ENCODE data around the gene HMCN2. TPM values are rescaled to one million over a fixed set of nuclear protein-coding genes. Genes with fewer than 3 reads are reported as not detected.
A peak's percentile ranks its signal among the peaks of the same experiment; 100 is the strongest.

HMCN2 gene
- total RNA-seq, 1 donor from 2014 or later, result 9.3 TPM

DNA sequence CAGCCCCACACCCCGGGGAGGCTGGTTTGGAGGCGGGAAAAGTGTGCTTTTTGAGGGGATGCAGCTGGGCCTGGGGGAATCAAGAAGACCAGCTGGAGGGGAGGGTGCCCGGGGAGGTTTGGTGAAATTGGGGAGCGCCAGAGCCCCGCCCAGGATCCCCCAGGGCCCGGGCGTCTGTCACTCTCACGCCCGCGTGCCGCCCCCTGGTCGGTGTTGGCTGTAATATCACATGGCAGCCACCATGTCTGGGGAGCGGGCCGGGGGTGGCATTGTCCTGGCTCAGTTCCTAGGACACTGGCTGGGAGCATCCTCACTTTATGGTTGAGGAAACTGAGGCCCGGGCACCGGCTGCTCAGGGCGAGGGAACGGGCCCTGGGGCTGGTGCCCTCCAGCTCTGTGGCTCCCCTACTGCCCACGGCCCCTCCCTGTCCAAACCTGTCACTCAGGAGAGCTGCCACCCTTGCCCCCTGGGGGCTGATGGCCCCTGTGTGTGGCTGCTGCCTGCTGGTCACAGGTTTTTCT is 206.7 kb downstream of the HMCN2 start:
- Mint-ChIP-seq H3K4me1 (ENCODE audit: low read depth, unreplicated experiment) (peaks cover 33% of the 10 kb centered on the region), H3K4me3 (ENCODE audit: unreplicated experiment) (no peak overlapping the region), H3K27me3 (ENCODE audit: unreplicated experiment) (peaks cover 8% of the 10 kb centered on the region), H3K36me3 (ENCODE audit: unreplicated experiment) (no peaks in the 10 kb centered on the region), H3K9me3 (ENCODE audit: unreplicated experiment) (peaks cover 9% of the 10 kb centered on the region), H3K27ac (ENCODE audit: unreplicated experiment) (peak overlapping the region; percentile 59)
- TF ChIP-seq, protein P1, sequence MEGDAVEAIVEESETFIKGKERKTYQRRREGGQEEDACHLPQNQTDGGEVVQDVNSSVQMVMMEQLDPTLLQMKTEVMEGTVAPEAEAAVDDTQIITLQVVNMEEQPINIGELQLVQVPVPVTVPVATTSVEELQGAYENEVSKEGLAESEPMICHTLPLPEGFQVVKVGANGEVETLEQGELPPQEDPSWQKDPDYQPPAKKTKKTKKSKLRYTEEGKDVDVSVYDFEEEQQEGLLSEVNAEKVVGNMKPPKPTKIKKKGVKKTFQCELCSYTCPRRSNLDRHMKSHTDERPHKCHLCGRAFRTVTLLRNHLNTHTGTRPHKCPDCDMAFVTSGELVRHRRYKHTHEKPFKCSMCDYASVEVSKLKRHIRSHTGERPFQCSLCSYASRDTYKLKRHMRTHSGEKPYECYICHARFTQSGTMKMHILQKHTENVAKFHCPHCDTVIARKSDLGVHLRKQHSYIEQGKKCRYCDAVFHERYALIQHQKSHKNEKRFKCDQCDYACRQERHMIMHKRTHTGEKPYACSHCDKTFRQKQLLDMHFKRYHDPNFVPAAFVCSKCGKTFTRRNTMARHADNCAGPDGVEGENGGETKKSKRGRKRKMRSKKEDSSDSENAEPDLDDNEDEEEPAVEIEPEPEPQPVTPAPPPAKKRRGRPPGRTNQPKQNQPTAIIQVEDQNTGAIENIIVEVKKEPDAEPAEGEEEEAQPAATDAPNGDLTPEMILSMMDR (IDR thresholded peaks at IDR 0.05; ENCODE audit: partially characterized antibody, unreplicated experiment), result no peak
- no peak for DNase-seq

- Mint-ChIP-seq H3K9me3 (ENCODE audit: unreplicated experiment) (peaks cover 5% of the 10 kb centered on the region), H3K27ac (ENCODE audit: unreplicated experiment) (no peak overlapping the region), H3K27me3 (ENCODE audit: unreplicated experiment) (peaks cover 2% of the 10 kb centered on the region), H3K4me1 (ENCODE audit: low read depth, unreplicated experiment) (peaks cover 25% of the 10 kb centered on the region), H3K4me3 (ENCODE audit: unreplicated experiment) (no peak overlapping the region), H3K36me3 (ENCODE audit: unreplicated experiment) (no peaks in the 10 kb centered on the region)
- TF ChIP-seq, protein P1 (IDR thresholded peaks at IDR 0.05; ENCODE audit: partially characterized antibody, unreplicated experiment), result no peak
- DNase-seq, result no peak
Observed at GRCh38 chr9:130473009-130473408, 207.4 kb downstream of the HMCN2 start.

DNA sequence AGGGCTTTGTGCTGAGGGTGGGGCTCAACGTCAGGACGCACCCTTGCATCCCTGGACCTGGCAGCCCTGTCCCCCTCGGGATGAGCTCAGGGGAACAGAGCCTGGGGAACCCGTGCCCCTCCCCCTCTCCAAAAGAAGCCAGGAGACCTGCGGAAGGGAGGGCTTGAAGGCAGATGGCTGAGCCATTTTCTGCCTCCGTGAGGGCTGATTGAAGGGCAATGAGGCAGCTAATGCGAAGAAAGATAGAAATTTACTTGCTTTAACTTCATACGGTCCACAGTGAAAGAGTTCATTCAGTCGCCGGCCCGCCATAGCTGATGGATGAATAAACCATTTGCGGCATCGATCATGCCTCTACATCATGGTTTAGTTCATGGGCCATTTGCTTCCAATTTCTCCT is 208.0 kb downstream of the HMCN2 start:
- Mint-ChIP-seq H3K27me3 (ENCODE audit: unreplicated experiment) (no peaks in the 10 kb centered on the region), H3K36me3 (ENCODE audit: unreplicated experiment) (no peaks in the 10 kb centered on the region), H3K9me3 (ENCODE audit: unreplicated experiment) (peaks cover 3% of the 10 kb centered on the region), H3K27ac (ENCODE audit: unreplicated experiment) (no peak overlapping the region), H3K4me3 (ENCODE audit: unreplicated experiment) (no peak overlapping the region), H3K4me1 (ENCODE audit: low read depth, unreplicated experiment) (peaks cover 24% of the 10 kb centered on the region)
- no peak for DNase-seq
- TF ChIP-seq, protein P1 (IDR thresholded peaks at IDR 0.05; ENCODE audit: partially characterized antibody, unreplicated experiment), result no peak

DNA sequence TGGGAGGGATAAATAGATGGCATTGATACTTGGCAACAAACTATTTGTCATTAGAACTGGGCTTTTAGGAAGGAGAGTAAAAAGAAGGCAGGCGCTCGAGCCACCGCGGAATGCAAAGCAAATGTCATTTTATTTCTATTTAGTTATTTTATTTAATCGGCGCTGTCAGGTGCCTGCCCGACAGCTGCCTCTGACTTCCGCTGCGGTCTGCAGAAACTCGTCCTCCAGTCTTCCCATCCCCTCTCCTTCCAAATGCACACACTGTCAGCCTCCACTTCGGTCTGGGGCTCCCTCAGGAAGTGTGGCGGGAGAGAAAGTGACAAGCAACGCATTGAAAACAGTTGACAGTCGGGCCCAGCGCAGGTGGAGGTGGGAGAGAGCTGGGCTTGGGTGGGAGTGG is 208.5 kb downstream of the HMCN2 start:
- peak overlapping the region; percentile 48 for H3K27ac Mint-ChIP-seq (ENCODE audit: unreplicated experiment)
- no peak overlapping the region for H3K4me3 Mint-ChIP-seq (ENCODE audit: unreplicated experiment)
- peaks cover 1% of the 10 kb centered on the region for H3K27me3 Mint-ChIP-seq (ENCODE audit: unreplicated experiment)
- DNase-seq, result no peak
- H3K9me3 Mint-ChIP-seq (ENCODE audit: unreplicated experiment), result no peaks in the 10 kb centered on the region
- peaks cover 20% of the 10 kb centered on the region for H3K4me1 Mint-ChIP-seq (ENCODE audit: low read depth, unreplicated experiment)
- TF ChIP-seq, protein P1 (IDR thresholded peaks at IDR 0.05; ENCODE audit: partially characterized antibody, unreplicated experiment), result no peak
- no peaks in the 10 kb centered on the region for H3K36me3 Mint-ChIP-seq (ENCODE audit: unreplicated experiment)

- TF ChIP-seq, protein P1 (IDR thresholded peaks at IDR 0.05; ENCODE audit: partially characterized antibody, unreplicated experiment), result no peak
- peaks cover 24% of the 10 kb centered on the region for H3K4me1 Mint-ChIP-seq (ENCODE audit: low read depth, unreplicated experiment)
- H3K27me3 Mint-ChIP-seq (ENCODE audit: unreplicated experiment), result peaks cover 4% of the 10 kb centered on the region
- H3K9me3 Mint-ChIP-seq (ENCODE audit: unreplicated experiment), result no peaks in the 10 kb centered on the region
- H3K27ac Mint-ChIP-seq (ENCODE audit: unreplicated experiment), result peak overlapping the region; percentile 28
- H3K36me3 Mint-ChIP-seq (ENCODE audit: unreplicated experiment), result no peaks in the 10 kb centered on the region
- no peak for DNase-seq
- H3K4me3 Mint-ChIP-seq (ENCODE audit: unreplicated experiment), result no peak overlapping the region
Observed at GRCh38 chr9:130476151-130476730, 210.7 kb downstream of the HMCN2 start.

Data from glutamatergic neuron (in vitro differentiated cells).